PC-3 (cell line): ENCODE results near the gene TNFSF15. TPM values are rescaled to one million over a fixed set of nuclear protein-coding genes. Genes with fewer than 3 reads are reported as not detected.

Source experiments
- ATAC-seq: fragments of 200-7000 bp; cut with Tn5 transposase; 2 replicates; pipeline ENCODE4 v1.9.1; 2020; ENCODE audit warnings: mild to moderate bottlenecking, moderate library complexity
- BruUV-seq: library from RNA; stranded (reverse); fragments of 400-500 nt; replicated peaks from 2 replicates; lab custom pipeline; 2021; lab: Mats Ljungman, UMichigan
- CTCF ChIA-PET: fragments of 300-600 bp; sonication (Branson Sonifier 250); formaldehyde crosslinking; loops from one replicate; lab custom pipeline; 2022; ENCODE audit warnings: antibody characterized with exemption; lab: Charles Lee
- POLR2A ChIA-PET: fragments of 300-600 bp; sonication (Branson Sonifier 250); formaldehyde crosslinking; loops from one replicate; lab custom pipeline; 2022; ENCODE audit warnings: antibody characterized with exemption; ENCODE audit not compliant: unreplicated experiment; lab: Charles Lee
- DNase-seq: peaks from one replicate; pipeline ENCODE4 v3.0.0-alpha.2; 2015
- H2AFZ ChIP-seq: fragments of 300-600 bp; sonication (generic); 2 replicates; pipeline ENCODE4 v1.6.0; 2016; ENCODE audit warnings: antibody characterized with exemption, low read length
- H3F3A ChIP-seq: fragments of 300-600 bp; sonication (generic); one replicate; pipeline ENCODE4 v1.6.0; 2017; ENCODE audit warnings: antibody characterized with exemption, low read length, control low read depth, mild to moderate bottlenecking; ENCODE audit not compliant: unreplicated experiment
- H3K27ac ChIP-seq: fragments of 300-600 bp; sonication (generic); 2 replicates; pipeline ENCODE4 v1.5.1; 2016; ENCODE audit warnings: mild to moderate bottlenecking, low read length
- H3K27me3 ChIP-seq: fragments of 300-600 bp; sonication (generic); 2 replicates; pipeline ENCODE4 v1.6.1; 2016; ENCODE audit warnings: low read length, mixed read lengths
- H3K36me3 ChIP-seq: fragments of 300-600 bp; sonication (generic); 2 replicates; pipeline ENCODE4 v1.6.1; 2016; ENCODE audit warnings: low read depth, mixed run types, low read length, mixed read lengths
- H3K4me1 ChIP-seq: fragments of 300-600 bp; sonication (generic); 2 replicates; pipeline ENCODE4 v1.5.1; 2016; ENCODE audit warnings: low read length; ENCODE audit not compliant: insufficient read depth
- H3K4me2 ChIP-seq: fragments of 300-600 bp; sonication (generic); 2 replicates; pipeline ENCODE4 v1.6.0; 2016; ENCODE audit warnings: low read length
- H3K4me3 ChIP-seq: fragments of 300-600 bp; sonication (generic); 2 replicates; pipeline ENCODE4 v1.5.1; 2016; ENCODE audit warnings: mild to moderate bottlenecking, low read length, mixed read lengths
- H3K79me2 ChIP-seq: fragments of 300-600 bp; sonication (generic); 2 replicates; pipeline ENCODE4 v1.6.1; 2017; ENCODE audit warnings: low read length, mixed read lengths
- H3K9ac ChIP-seq: fragments of 300-600 bp; sonication (generic); 2 replicates; pipeline ENCODE4 v1.6.0; 2016; ENCODE audit warnings: mild to moderate bottlenecking, low read length
- H3K9me2 ChIP-seq: fragments of 300-600 bp; sonication (generic); replicated peaks from 2 replicates; pipeline ENCODE4 v1.6.1; 2016; ENCODE audit warnings: mixed run types, low read length, mixed read lengths
- H3K9me3 ChIP-seq: fragments of 300-600 bp; sonication (generic); 2 replicates; pipeline ENCODE4 v1.6.1; 2016; ENCODE audit warnings: low read length, mixed read lengths
- H4K20me1 ChIP-seq: fragments of 300-600 bp; sonication (generic); 2 replicates; pipeline ENCODE4 v1.6.1; 2016; ENCODE audit warnings: low read length, mixed read lengths
- EZH2 ChIP-seq: fragments of 300-600 bp; sonication (generic); IDR thresholded peaks from one replicate; pipeline ENCODE4 v1.6.1; 2017; ENCODE audit warnings: antibody characterized with exemption, mild to moderate bottlenecking, low read length; ENCODE audit not compliant: unreplicated experiment
- EZH2phosphoT487 ChIP-seq: fragments of 300-600 bp; sonication (generic); IDR thresholded peaks from 2 replicates; pipeline ENCODE4 v1.6.1; 2018; ENCODE audit warnings: mild to moderate bottlenecking, antibody characterized with exemption, low read length, borderline replicate concordance
- intact Hi-C: fragments of 100-400 bp; cut with micrococcal nuclease; formaldehyde crosslinking; loops from 2 replicates; pipeline ENCODE4 v1.9.0; 2023
- total RNA-seq: library from RNA; depleted of rRNA; stranded (reverse); fragments of >200 nt; gene quantifications from 2 replicates; pipeline ENCODE4 v1.2.3, GENCODE V29; 2014
- TF ChIP-seq, protein P1 (sequence below): fragments of 300-600 bp; sonication (generic); conservative IDR thresholded peaks from 2 replicates; pipeline ENCODE4 v1.5.1; 2017; ENCODE audit warnings: antibody characterized with exemption, low read depth, mild to moderate bottlenecking, low read length

The TNFSF15 gene
- total RNA-seq, 1 experiment from 2014 or later = 2.2 TPM

DNA sequence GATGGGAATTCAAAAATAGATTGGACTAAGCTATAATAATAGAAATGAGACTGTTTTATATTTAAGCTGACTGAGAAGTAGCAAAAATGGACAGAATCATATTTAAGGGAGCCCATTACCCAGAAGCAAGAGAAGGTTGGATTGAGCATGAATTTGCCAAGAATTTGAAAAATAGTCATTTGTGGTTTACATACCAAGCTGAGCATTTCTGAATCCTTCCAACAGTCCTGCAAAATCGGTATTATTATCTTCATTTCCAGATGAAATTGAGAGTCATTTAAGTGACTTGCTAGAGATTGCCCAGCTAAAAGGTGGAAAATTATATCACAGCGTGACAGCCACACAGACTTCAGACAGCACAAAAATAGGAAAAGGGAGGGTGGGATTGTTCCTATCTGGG is 48.4 kb downstream of the TNFSF15 start:
- POLR2A ChIA-PET = no interaction called here
- H2AFZ ChIP-seq = no peak overlapping the region

DNA sequence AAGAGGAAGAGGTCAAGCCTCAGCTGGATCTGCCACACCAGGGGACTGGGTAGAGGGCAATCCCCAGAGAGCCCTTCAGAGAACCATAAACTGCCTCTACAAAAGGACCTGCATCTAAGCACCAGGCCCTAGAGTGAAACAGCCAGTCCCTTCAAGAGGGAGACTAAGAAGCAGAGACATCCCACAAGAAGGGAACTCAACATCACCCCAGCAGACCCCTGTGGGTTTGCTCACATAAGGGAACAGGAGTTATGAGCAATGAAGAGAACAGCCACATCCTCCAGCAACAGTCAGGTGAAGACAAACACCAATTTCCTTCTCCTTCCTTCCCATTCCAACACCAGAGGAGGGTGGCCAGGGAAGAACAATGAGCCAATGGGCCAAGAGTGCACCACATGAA is 48.9 kb downstream of the TNFSF15 start:
- intact Hi-C loops = no loop called here

More for the DNA sequence above, 48.4 kb downstream of the TNFSF15 start:
- no peaks in the 10 kb centered on the region for H4K20me1 ChIP-seq
- H3K27me3 ChIP-seq = no peaks in the 10 kb centered on the region
- no peaks in the 10 kb centered on the region for H3K79me2 ChIP-seq
- no peaks in the 10 kb centered on the region for H3K9me3 ChIP-seq
- H3K9me2 ChIP-seq = no peaks in the 10 kb centered on the region
- H3K9ac ChIP-seq = no peak overlapping the region
- CTCF ChIA-PET = no interaction called here
- BruUV-seq = no TSS peak
- H3K4me1 ChIP-seq = no peaks in the 10 kb centered on the region
- TF ChIP-seq EZH2phosphoT487 = no peak
- TF ChIP-seq EZH2 = no peak
- TF ChIP-seq, protein P1, sequence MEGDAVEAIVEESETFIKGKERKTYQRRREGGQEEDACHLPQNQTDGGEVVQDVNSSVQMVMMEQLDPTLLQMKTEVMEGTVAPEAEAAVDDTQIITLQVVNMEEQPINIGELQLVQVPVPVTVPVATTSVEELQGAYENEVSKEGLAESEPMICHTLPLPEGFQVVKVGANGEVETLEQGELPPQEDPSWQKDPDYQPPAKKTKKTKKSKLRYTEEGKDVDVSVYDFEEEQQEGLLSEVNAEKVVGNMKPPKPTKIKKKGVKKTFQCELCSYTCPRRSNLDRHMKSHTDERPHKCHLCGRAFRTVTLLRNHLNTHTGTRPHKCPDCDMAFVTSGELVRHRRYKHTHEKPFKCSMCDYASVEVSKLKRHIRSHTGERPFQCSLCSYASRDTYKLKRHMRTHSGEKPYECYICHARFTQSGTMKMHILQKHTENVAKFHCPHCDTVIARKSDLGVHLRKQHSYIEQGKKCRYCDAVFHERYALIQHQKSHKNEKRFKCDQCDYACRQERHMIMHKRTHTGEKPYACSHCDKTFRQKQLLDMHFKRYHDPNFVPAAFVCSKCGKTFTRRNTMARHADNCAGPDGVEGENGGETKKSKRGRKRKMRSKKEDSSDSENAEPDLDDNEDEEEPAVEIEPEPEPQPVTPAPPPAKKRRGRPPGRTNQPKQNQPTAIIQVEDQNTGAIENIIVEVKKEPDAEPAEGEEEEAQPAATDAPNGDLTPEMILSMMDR = no peak
- ATAC-seq (no peak), DNase-seq (no peak)
- H3K4me2 ChIP-seq = no peak overlapping the region
- no peak overlapping the region for H3K27ac ChIP-seq
- H3K4me3 ChIP-seq = no peak overlapping the region
- intact Hi-C loops = no loop called here
- no peaks in the 10 kb centered on the region for H3F3A ChIP-seq
- no peaks in the 10 kb centered on the region for H3K36me3 ChIP-seq

DNA sequence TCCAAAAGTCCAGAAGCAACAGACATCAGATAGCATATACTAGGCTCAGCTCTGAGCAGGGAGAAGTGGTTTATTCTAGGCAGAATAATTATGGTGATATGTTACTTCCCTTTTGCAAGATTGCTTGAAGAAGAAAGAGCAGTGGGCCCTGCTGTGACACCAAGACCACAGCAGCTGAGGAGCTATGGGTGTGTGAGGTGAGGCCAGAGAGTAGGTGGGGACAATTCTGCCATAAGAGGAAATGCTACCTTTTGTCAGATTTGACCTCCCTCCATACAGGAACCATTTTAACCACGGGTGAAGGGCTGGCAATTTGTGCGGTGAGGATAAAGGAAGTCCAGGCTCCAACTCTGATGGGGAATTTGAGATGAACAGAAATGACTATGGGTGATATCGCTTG is 51.3 kb downstream of the TNFSF15 start:
- no TSS peak for BruUV-seq
- no peak for TF ChIP-seq EZH2
- Histone ChIP-seq H3K27ac (no peak overlapping the region), H3K79me2 (no peaks in the 10 kb centered on the region), H3K36me3 (no peaks in the 10 kb centered on the region), H3K9me2 (no peaks in the 10 kb centered on the region), H3K4me1 (no peaks in the 10 kb centered on the region), H2AFZ (no peak overlapping the region), H4K20me1 (no peaks in the 10 kb centered on the region), H3F3A (no peaks in the 10 kb centered on the region), H3K4me2 (no peak overlapping the region), H3K9ac (no peak overlapping the region), H3K9me3 (no peaks in the 10 kb centered on the region), H3K4me3 (no peak overlapping the region), H3K27me3 (no peaks in the 10 kb centered on the region)
- intact Hi-C loops = no loop called here
- CTCF ChIA-PET = no interaction called here
- ATAC-seq (no peak), DNase-seq (no peak)
- POLR2A ChIA-PET = interaction anchor here (0.6 kb wide), 1 partner anchor 105 kb away, joined by 3 read pairs; no protein-coding TSS in a partner anchor

More for the DNA sequence above, 48.9 kb downstream of the TNFSF15 start:
- ChIA-PET POLR2A (no interaction called here), CTCF (no interaction called here)
- Histone ChIP-seq H4K20me1 (no peaks in the 10 kb centered on the region), H3K36me3 (no peaks in the 10 kb centered on the region), H3K9ac (no peak overlapping the region), H3K9me2 (no peaks in the 10 kb centered on the region), H3K4me3 (no peak overlapping the region), H2AFZ (no peak overlapping the region), H3K9me3 (no peaks in the 10 kb centered on the region), H3K4me1 (no peaks in the 10 kb centered on the region), H3K79me2 (no peaks in the 10 kb centered on the region), H3K27me3 (no peaks in the 10 kb centered on the region), H3F3A (no peaks in the 10 kb centered on the region), H3K4me2 (no peak overlapping the region), H3K27ac (no peak overlapping the region)
- DNase-seq (no peak), ATAC-seq (no peak)
- no TSS peak for BruUV-seq
- TF ChIP-seq EZH2phosphoT487 = no peak
- no peak for TF ChIP-seq EZH2
- TF ChIP-seq, protein P1 = no peak
